HepG2 (cell line): ENCODE results near the gene RANBP3L. TPM values are rescaled to one million over a fixed set of nuclear protein-coding genes. Genes with fewer than 3 reads are reported as not detected.

Experiments used
- BCL3 ChIP-seq: sonication (generic); formaldehyde crosslinking; IDR thresholded peaks from 2 replicates; pipeline ENCODE4 v1.5.1; 2020; ENCODE audit warnings: mild to moderate bottlenecking, missing genetic modification reagents, moderate library complexity
- CCDC6 ChIP-seq: sonication (generic); formaldehyde crosslinking; IDR thresholded peaks from 2 replicates; pipeline ENCODE4 v1.8.1; 2022; ENCODE audit warnings: mild to moderate bottlenecking, missing genetic modification reagents, moderate library complexity
- CREB1 ChIP-seq, 2 experiments: fragments of 450-650 bp in 1 of 2; IDR thresholded peaks; 2 replicates each; pipeline ENCODE4 v1.6.1; 2016 to 2017; ENCODE audit warnings: control low read depth in 1 of 2, mild to moderate bottlenecking in 1 of 2, missing compliant biosample characterization in 1 of 2, missing genetic modification characterization in 1 of 2
- MXD3 ChIP-seq: IDR thresholded peaks from 2 replicates; pipeline ENCODE4 v1.6.1; 2016; ENCODE audit warnings: mild to moderate bottlenecking, missing biosample characterization, missing genetic modification reagents
- PREB ChIP-seq: sonication (generic); formaldehyde crosslinking; IDR thresholded peaks from 2 replicates; pipeline ENCODE4 v1.4.0; 2020; ENCODE audit warnings: missing genetic modification reagents
- REL ChIP-seq: sonication (generic); formaldehyde crosslinking; conservative IDR thresholded peaks from 2 replicates; pipeline ENCODE4 v1.8.0; 2022; ENCODE audit warnings: mild to moderate bottlenecking, missing genetic modification reagents, moderate library complexity
- SMC3 ChIP-seq: IDR thresholded peaks from 2 replicates; pipeline ENCODE4 v1.6.1; 2011; ENCODE audit warnings: low read length, improper control_type of control experiment
- SOX5 ChIP-seq: IDR thresholded peaks from 2 replicates; pipeline ENCODE4 v1.6.1; 2016; ENCODE audit warnings: borderline replicate concordance
- STAT5B ChIP-seq: sonication (generic); formaldehyde crosslinking; IDR thresholded peaks from 2 replicates; pipeline ENCODE4 v1.4.0; 2020; ENCODE audit warnings: missing genetic modification reagents
- ZNF20 ChIP-seq: sonication (generic); formaldehyde crosslinking; IDR thresholded peaks from 2 replicates; pipeline ENCODE4 v1.4.0; 2020; ENCODE audit warnings: mild to moderate bottlenecking, moderate library complexity, missing genetic modification reagents
- ZNF24 ChIP-seq: fragments of 450-650 bp; IDR thresholded peaks from 2 replicates; pipeline ENCODE4 v1.6.1; 2017; ENCODE audit warnings: antibody characterized with exemption, mild to moderate bottlenecking
- ZNF264 ChIP-seq: sonication (generic); formaldehyde crosslinking; IDR thresholded peaks from 2 replicates; pipeline ENCODE4 v1.4.0; 2020; ENCODE audit warnings: missing genetic modification reagents
- ZNF292 ChIP-seq: sonication (generic); formaldehyde crosslinking; IDR thresholded peaks from 2 replicates; pipeline ENCODE4 v1.8.1; 2022; ENCODE audit warnings: mild to moderate bottlenecking, low read depth, missing genetic modification reagents, borderline replicate concordance
- ZNF605 ChIP-seq: sonication (generic); formaldehyde crosslinking; IDR thresholded peaks from 2 replicates; pipeline ENCODE4 v1.8.0; 2022; ENCODE audit warnings: mild to moderate bottlenecking, missing genetic modification reagents
- polyA plus RNA-seq, 8 experiments: library from polyadenylated mRNA; depleted of rRNA in 3 of 8; stranded (reverse) in 7 of 8; unstranded in 1 of 8; fragments of >200 nt; fragmentation: Illumina TruSeq in 4 of 8; extraction: Trizol in 4 of 8; gene quantifications; 2 replicates each; pipeline versions ENCODE4 v1.2.1 to v1.2.3, GENCODE V29; 2011 to 2016; ENCODE audit warnings: low read depth in 4 of 8, missing spikeins in 1 of 8, mixed read lengths in 1 of 8; ENCODE audit not compliant: insufficient read depth in 1 of 8
- total RNA-seq, 5 experiments: library from RNA; depleted of rRNA; stranded (reverse); fragments of >200 nt; fragmentation: Illumina TruSeq; extraction: Trizol; gene quantifications; 2 replicates each; pipeline ENCODE4 v1.2.3, GENCODE V29; 2016; ENCODE audit warnings: low read depth in 1 of 5
- TF ChIP-seq, protein P1 (sequence below): sonication (generic); formaldehyde crosslinking; IDR thresholded peaks from 2 replicates; pipeline ENCODE4 v1.4.0; 2020; ENCODE audit warnings: mild to moderate bottlenecking, missing genetic modification reagents
- TF ChIP-seq, protein P2 (sequence below): sonication (generic); formaldehyde crosslinking; conservative IDR thresholded peaks from 2 replicates; pipeline ENCODE4 v1.4.0; 2020; ENCODE audit warnings: missing genetic modification reagents
- TF ChIP-seq, protein P3 (sequence below): sonication (generic); formaldehyde crosslinking; IDR thresholded peaks from 2 replicates; pipeline ENCODE4 v1.8.0; 2022; ENCODE audit warnings: mild to moderate bottlenecking, missing genetic modification reagents, borderline replicate concordance

RANBP3L gene
- total and polyA plus RNA-seq, 2 of the 13 experiments (the other 11 are each of a cell fraction or from before 2014, with no cell fraction given) = 0.09 TPM; not detected in 1

GRCh38 chr5:36241631-36242533 is 59.8 kb downstream of the RANBP3L start, which contains the start of gene NADK2 (continued):
- peak; percentile 47; the same call in 1 of the 2 replicates for TF ChIP-seq CREB1 (IDR thresholded peaks at IDR 0.05)
- TF ChIP-seq CREB1 (CRISPR knock-in tag; IDR thresholded peaks at IDR 0.05) = peak; percentile 50; the same call in 1 of the 2 replicates
- no peak for TF ChIP-seq ZNF292 (CRISPR knock-in tag)
- TF ChIP-seq ZNF605 = peak; percentile 93
- TF ChIP-seq, protein P1, sequence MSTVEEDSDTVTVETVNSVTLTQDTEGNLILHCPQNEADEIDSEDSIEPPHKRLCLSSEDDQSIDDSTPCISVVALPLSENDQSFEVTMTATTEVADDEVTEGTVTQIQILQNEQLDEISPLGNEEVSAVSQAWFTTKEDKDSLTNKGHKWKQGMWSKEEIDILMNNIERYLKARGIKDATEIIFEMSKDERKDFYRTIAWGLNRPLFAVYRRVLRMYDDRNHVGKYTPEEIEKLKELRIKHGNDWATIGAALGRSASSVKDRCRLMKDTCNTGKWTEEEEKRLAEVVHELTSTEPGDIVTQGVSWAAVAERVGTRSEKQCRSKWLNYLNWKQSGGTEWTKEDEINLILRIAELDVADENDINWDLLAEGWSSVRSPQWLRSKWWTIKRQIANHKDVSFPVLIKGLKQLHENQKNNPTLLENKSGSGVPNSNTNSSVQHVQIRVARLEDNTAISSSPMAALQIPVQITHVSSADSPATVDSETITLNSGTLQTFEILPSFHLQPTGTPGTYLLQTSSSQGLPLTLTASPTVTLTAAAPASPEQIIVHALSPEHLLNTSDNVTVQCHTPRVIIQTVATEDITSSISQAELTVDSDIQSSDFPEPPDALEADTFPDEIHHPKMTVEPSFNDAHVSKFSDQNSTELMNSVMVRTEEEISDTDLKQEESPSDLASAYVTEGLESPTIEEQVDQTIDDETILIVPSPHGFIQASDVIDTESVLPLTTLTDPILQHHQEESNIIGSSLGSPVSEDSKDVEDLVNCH (CRISPR knock-in tag) = 0 out of 2 replicates have a peak, but pooled peaks have one; percentile 67
- no peak for TF ChIP-seq PREB (CRISPR knock-in tag)
- no peak for TF ChIP-seq ZNF24
- 0 out of 2 replicates have a peak, but pooled peaks have one; percentile 27 for TF ChIP-seq ZNF20 (CRISPR knock-in tag)
- TF ChIP-seq, protein P2, sequence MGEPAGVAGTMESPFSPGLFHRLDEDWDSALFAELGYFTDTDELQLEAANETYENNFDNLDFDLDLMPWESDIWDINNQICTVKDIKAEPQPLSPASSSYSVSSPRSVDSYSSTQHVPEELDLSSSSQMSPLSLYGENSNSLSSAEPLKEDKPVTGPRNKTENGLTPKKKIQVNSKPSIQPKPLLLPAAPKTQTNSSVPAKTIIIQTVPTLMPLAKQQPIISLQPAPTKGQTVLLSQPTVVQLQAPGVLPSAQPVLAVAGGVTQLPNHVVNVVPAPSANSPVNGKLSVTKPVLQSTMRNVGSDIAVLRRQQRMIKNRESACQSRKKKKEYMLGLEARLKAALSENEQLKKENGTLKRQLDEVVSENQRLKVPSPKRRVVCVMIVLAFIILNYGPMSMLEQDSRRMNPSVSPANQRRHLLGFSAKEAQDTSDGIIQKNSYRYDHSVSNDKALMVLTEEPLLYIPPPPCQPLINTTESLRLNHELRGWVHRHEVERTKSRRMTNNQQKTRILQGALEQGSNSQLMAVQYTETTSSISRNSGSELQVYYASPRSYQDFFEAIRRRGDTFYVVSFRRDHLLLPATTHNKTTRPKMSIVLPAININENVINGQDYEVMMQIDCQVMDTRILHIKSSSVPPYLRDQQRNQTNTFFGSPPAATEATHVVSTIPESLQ (CRISPR knock-in tag) = no peak
- TF ChIP-seq REL (CRISPR knock-in tag) = peak; percentile 84
- peak; percentile 14; the same call in 1 of the 2 replicates for TF ChIP-seq SMC3
- TF ChIP-seq, protein P3, sequence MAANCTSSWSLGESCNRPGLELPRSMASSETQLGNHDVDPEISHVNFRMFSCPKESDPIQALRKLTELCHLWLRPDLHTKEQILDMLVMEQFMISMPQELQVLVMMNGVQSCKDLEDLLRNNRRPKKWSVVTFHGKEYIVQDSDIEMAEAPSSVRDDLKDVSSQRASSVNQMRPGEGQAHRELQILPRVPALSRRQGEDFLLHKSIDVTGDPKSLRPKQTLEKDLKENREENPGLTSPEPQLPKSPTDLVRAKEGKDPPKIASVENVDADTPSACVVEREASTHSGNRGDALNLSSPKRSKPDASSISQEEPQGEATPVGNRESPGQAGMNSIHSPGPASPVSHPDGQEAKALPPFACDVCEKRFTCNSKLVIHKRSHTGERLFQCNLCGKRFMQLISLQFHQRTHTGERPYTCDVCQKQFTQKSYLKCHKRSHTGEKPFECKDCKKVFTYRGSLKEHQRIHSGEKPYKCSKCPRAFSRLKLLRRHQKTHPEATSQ (CRISPR knock-in tag) = no peak; the same call in 1 of the 2 replicates
- peak; percentile 86 for TF ChIP-seq ZNF264 (CRISPR knock-in tag)
- 0 out of 2 replicates have a peak, but pooled peaks have one; percentile 34 for TF ChIP-seq MXD3 (CRISPR knock-in tag)
- TF ChIP-seq BCL3 (CRISPR knock-in tag) = peak; percentile 73; the same call in 1 of the 2 replicates
- TF ChIP-seq CCDC6 (CRISPR knock-in tag) = peak; percentile 88
- TF ChIP-seq STAT5B = no peak
- TF ChIP-seq SOX5 (CRISPR knock-in tag) = peak; percentile 52; the same call in 1 of the 2 replicates
